Measurements from ENCODE around the gene CHAD. TPM values are rescaled to one million over a fixed set of nuclear protein-coding genes. Genes with fewer than 3 reads are reported as not detected.

CHAD gene
- total and polyA plus RNA-seq, 2 of the 13 experiments (the other 11 are each of a cell fraction or from before 2014, with no cell fraction given): 1.4 TPM; not detected in 1

DNA sequence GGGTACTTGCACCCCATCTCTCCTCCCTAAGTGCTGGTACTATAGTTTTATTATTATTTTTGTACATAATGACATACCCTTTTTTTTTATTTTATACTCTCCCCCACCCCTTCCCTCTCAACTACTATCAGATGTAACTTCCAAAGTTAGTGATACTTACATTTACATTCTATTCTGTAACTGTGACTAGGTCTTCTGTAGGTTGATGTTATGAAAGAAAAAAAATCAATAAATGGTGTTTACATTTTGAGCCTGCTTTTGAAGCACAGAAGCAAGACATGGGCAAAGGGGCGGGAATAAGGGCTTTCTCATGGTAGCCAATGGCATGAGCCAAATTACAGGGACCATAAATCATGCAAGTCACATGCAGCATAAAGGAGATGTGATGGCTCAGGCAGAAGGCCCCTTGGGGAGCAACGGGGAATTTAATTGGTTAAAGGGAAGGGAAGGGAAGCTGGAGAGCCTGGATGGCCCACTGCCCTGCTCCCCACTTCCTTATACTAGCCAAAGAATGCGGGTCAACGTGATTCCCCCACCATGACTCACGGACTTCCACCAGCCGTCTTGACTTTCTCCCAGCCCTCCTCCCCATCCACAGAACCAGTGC, 45.0 kb downstream of the CHAD start (continued):
- TF ChIP-seq ZBTB46 (CRISPR knock-in tag; IDR thresholded peaks at IDR 0.05; ENCODE audit: borderline replicate concordance) (no peak), E2F1 (CRISPR knock-in tag; IDR thresholded peaks at IDR 0.05) (no peak), CEBPG (CRISPR knock-in tag; IDR thresholded peaks at IDR 0.05) (peak; percentile 80), ZNF446 (CRISPR knock-in tag; IDR thresholded peaks at IDR 0.05) (no peak), RBM22 (optimal IDR thresholded peaks at IDR 0.05; ENCODE audit: low read length) (no peak), ZNF326 (CRISPR knock-in tag; IDR thresholded peaks at IDR 0.05; ENCODE audit: borderline replicate concordance) (no peak), ZNF672 (CRISPR knock-in tag; IDR thresholded peaks at IDR 0.05) (no peak), ZNF605 (CRISPR knock-in tag; IDR thresholded peaks at IDR 0.05) (no peak; the same call in 1 of the 2 replicates), MXD1 (CRISPR knock-in tag; IDR thresholded peaks at IDR 0.05) (no peak), GZF1 (CRISPR knock-in tag; IDR thresholded peaks at IDR 0.05) (no peak), NBN (conservative IDR thresholded peaks at IDR 0.05) (no peak), AGO2 (optimal IDR thresholded peaks at IDR 0.05; ENCODE audit: low read depth, low read length) (no peak), ZNF547 (CRISPR knock-in tag; IDR thresholded peaks at IDR 0.05) (no peak), MAFK (conservative IDR thresholded peaks at IDR 0.05 in 1 of 2, IDR thresholded peaks at IDR 0.05 in 1 of 2; ENCODE audit: low read length in 2 of 2) (no peak), PAWR (CRISPR knock-in tag; IDR thresholded peaks at IDR 0.05; ENCODE audit: borderline replicate concordance) (no peak), HHEX (CRISPR knock-in tag; IDR thresholded peaks at IDR 0.05) (no peak), PCBP1 (IDR thresholded peaks at IDR 0.05; ENCODE audit: borderline replicate concordance, low read depth, low read length) (no peak), CC2D1A (CRISPR knock-in tag; IDR thresholded peaks at IDR 0.05) (no peak), NONO (IDR thresholded peaks at IDR 0.05) (no peak), NONO (CRISPR knock-in tag; conservative IDR thresholded peaks at IDR 0.05) (no peak), SCMH1 (CRISPR knock-in tag; IDR thresholded peaks at IDR 0.05; ENCODE audit: borderline replicate concordance) (no peak), MIER3 (CRISPR knock-in tag; IDR thresholded peaks at IDR 0.05; ENCODE audit: borderline replicate concordance) (peak; percentile 91; the same call in 1 of the 2 replicates), ZNF567 (CRISPR knock-in tag; IDR thresholded peaks at IDR 0.05; ENCODE audit: borderline replicate concordance) (no peak)
- TF ChIP-seq, protein P1, sequence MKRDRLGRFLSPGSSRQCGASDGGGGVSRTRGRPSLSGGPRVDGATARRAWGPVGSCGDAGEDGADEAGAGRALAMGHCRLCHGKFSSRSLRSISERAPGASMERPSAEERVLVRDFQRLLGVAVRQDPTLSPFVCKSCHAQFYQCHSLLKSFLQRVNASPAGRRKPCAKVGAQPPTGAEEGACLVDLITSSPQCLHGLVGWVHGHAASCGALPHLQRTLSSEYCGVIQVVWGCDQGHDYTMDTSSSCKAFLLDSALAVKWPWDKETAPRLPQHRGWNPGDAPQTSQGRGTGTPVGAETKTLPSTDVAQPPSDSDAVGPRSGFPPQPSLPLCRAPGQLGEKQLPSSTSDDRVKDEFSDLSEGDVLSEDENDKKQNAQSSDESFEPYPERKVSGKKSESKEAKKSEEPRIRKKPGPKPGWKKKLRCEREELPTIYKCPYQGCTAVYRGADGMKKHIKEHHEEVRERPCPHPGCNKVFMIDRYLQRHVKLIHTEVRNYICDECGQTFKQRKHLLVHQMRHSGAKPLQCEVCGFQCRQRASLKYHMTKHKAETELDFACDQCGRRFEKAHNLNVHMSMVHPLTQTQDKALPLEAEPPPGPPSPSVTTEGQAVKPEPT (CRISPR knock-in tag; IDR thresholded peaks at IDR 0.05; ENCODE audit: low read depth): no peak
- TF ChIP-seq, protein P2, sequence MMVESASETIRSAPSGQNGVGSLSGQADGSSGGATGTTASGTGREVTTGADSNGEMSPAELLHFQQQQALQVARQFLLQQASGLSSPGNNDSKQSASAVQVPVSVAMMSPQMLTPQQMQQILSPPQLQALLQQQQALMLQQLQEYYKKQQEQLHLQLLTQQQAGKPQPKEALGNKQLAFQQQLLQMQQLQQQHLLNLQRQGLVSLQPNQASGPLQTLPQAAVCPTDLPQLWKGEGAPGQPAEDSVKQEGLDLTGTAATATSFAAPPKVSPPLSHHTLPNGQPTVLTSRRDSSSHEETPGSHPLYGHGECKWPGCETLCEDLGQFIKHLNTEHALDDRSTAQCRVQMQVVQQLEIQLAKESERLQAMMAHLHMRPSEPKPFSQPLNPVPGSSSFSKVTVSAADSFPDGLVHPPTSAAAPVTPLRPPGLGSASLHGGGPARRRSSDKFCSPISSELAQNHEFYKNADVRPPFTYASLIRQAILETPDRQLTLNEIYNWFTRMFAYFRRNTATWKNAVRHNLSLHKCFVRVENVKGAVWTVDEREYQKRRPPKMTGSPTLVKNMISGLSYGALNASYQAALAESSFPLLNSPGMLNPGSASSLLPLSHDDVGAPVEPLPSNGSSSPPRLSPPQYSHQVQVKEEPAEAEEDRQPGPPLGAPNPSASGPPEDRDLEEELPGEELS (CRISPR knock-in tag; IDR thresholded peaks at IDR 0.05): peak; percentile 74
